Liver (tissue), 9 donors: ENCODE results near the gene RAB3B. TPM values are rescaled to one million over a fixed set of nuclear protein-coding genes. Genes with fewer than 3 reads are reported as not detected.

ENCODE experiments used
- DNase-seq: peaks from one replicate; pipeline ENCODE4 v3.0.0-alpha.2; 2017; ENCODE audit warnings: low spot score
- H3K27ac ChIP-seq, 2 donors: one replicate each; pipeline ENCODE4 v1.7.0; 2013; ENCODE audit warnings: inconsistent platforms in 2 of 2, low read length in 2 of 2, control low read depth in 1 of 2, low read depth in 1 of 2, mild to moderate bottlenecking in 1 of 2
- H3K27me3 ChIP-seq, 4 donors: one replicate each; pipeline versions ENCODE4 v1.6.1 to v1.7.0; 2013; ENCODE audit warnings: low read length in 3 of 4, inconsistent platforms in 1 of 4, mild to moderate bottlenecking in 1 of 4, moderate library complexity in 1 of 4; ENCODE audit not compliant: control insufficient read depth in 4 of 4, insufficient read depth in 4 of 4
- H3K36me3 ChIP-seq, 4 donors: one replicate each; pipeline versions ENCODE4 v1.6.1 to v1.7.0; 2013; ENCODE audit warnings: low read length in 3 of 4, mild to moderate bottlenecking in 3 of 4, low read depth in 1 of 4, moderate library complexity in 1 of 4; ENCODE audit not compliant: control insufficient read depth in 4 of 4, insufficient read depth in 3 of 4
- H3K4me1 ChIP-seq, 4 donors: one replicate each; pipeline versions ENCODE4 v1.6.1 to v1.7.0; 2013; ENCODE audit warnings: low read length in 3 of 4, mild to moderate bottlenecking in 3 of 4, moderate library complexity in 1 of 4; ENCODE audit not compliant: control insufficient read depth in 4 of 4, insufficient read depth in 4 of 4
- H3K4me3 ChIP-seq, 3 donors: one replicate each; pipeline versions ENCODE4 v1.6.1 to v1.7.0; 2013; ENCODE audit warnings: low read length in 3 of 3, control low read depth in 1 of 3, low read depth in 1 of 3, mild to moderate bottlenecking in 1 of 3
- H3K9ac ChIP-seq, 2 donors: one replicate each; pipeline ENCODE4 v1.7.0; 2013; ENCODE audit warnings: low read length in 2 of 2, mild to moderate bottlenecking in 2 of 2, moderate library complexity in 2 of 2, control low read depth in 1 of 2, low read depth in 1 of 2
- H3K9me3 ChIP-seq, 4 donors: one replicate each; pipeline versions ENCODE4 v1.6.1 to v1.7.0; 2013; ENCODE audit warnings: low read length in 3 of 4; ENCODE audit not compliant: control insufficient read depth in 4 of 4
- ATF3 ChIP-seq: IDR thresholded peaks from 2 replicates; pipeline ENCODE4 v1.6.1; 2016; ENCODE audit warnings: antibody characterized with exemption
- FOXA2 ChIP-seq: IDR thresholded peaks from 2 replicates; pipeline ENCODE4 v1.6.1; 2016; ENCODE audit warnings: antibody characterized with exemption
- HNF4A ChIP-seq, 2 donors: conservative IDR thresholded peaks; 2 replicates each; pipeline ENCODE4 v1.6.1; 2016; ENCODE audit warnings: antibody characterized with exemption in 2 of 2, mild to moderate bottlenecking in 2 of 2
- HNF4G ChIP-seq: IDR thresholded peaks from 2 replicates; pipeline ENCODE4 v1.6.1; 2016; ENCODE audit warnings: antibody characterized with exemption
- JUND ChIP-seq, 2 donors: IDR thresholded peaks; 2 replicates each; pipeline ENCODE4 v1.6.1; 2016; ENCODE audit warnings: antibody characterized with exemption in 2 of 2
- NR2F2 ChIP-seq: IDR thresholded peaks from 2 replicates; pipeline ENCODE4 v1.6.1; 2016; ENCODE audit warnings: antibody characterized with exemption
- REST ChIP-seq: IDR thresholded peaks from 2 replicates; pipeline ENCODE4 v1.6.1; 2016; ENCODE audit warnings: antibody characterized with exemption, mild to moderate bottlenecking
- RXRA ChIP-seq, 2 donors: IDR thresholded peaks; 2 replicates each; pipeline ENCODE4 v1.6.1; 2017 to 2018; ENCODE audit warnings: antibody characterized with exemption in 2 of 2, mild to moderate bottlenecking in 1 of 2
- SP1 ChIP-seq: IDR thresholded peaks from 2 replicates; pipeline ENCODE4 v1.6.1; 2018; ENCODE audit warnings: antibody characterized with exemption, mild to moderate bottlenecking
- TAF1 ChIP-seq: conservative IDR thresholded peaks from 2 replicates; pipeline ENCODE4 v1.6.1; 2016; ENCODE audit warnings: antibody characterized with exemption, mild to moderate bottlenecking
- YY1 ChIP-seq: IDR thresholded peaks from 2 replicates; pipeline ENCODE4 v1.6.1; 2016; ENCODE audit warnings: antibody characterized with exemption, mild to moderate bottlenecking
- ZBTB33 ChIP-seq: IDR thresholded peaks from 2 replicates; pipeline ENCODE4 v1.6.1; 2016; ENCODE audit warnings: antibody characterized with exemption
- WGBS: extraction: QIAGEN DNeasy Blood & Tissue Kit; methylation state at CpG from one replicate; pipeline ENCODE4 v1.1.7; 2013; 5-methylcytosine and 5-hydroxymethylcytosine counted together
- polyA plus RNA-seq, 2 donors: library from polyadenylated mRNA; stranded (reverse) in 1 of 2; unstranded in 1 of 2; fragments of 200-250 nt in 1 of 2; fragments of >200 nt in 1 of 2; fragmentation: Nextera tagmentation in 1 of 2; extraction: Ambion mirVana in 1 of 2; gene quantifications; one replicate each; pipeline versions ENCODE4 v1.2.1 to v1.2.3, GENCODE V29; 2013 to 2015
- total RNA-seq, 2 donors: library from RNA; depleted of rRNA; stranded (reverse); fragments of >200 nt; gene quantifications; one replicate each; pipeline ENCODE4 v1.2.3, GENCODE V29; 2014
- donor health status: healthy.
- donor health status: healthy.
- donor health status: healthy.
- donor health status: healthy.
- donor health status: healthy.

Gene RAB3B
- total and polyA plus RNA-seq, 4 donors = 0.17 to 5.4 (median 0.32) TPM

- WGBS = 96% methylated on average over 4 of the region's 4 CpGs
- DNase-seq = no peak
- Histone ChIP-seq H3K4me3 (no peak overlapping the region), H3K9ac (no peak overlapping the region), H3K27ac (no peak overlapping the region), H3K27me3 (peaks cover 0 to 3% (median 1%) of the 10 kb centered on the region in 4 donors), H3K36me3 (no peaks in the 10 kb centered on the region), H3K9me3 (no peaks in the 10 kb centered on the region), H3K4me1 (no peaks in the 10 kb centered on the region)
- TF ChIP-seq JUND (IDR thresholded peaks at IDR 0.05) (no peak), REST (no peak), ATF3 (no peak), ZBTB33 (no peak), HNF4G (no peak), FOXA2 (no peak), RXRA (IDR thresholded peaks at IDR 0.05) (no peak)
Observed at GRCh38 chr1:51901151-51901550, 89.3 kb downstream of the RAB3B start.

GRCh38 chr1:51899022-51899421 is 91.5 kb downstream of the RAB3B start:
- H3K4me1 ChIP-seq = no peaks in the 10 kb centered on the region
- no peaks in the 10 kb centered on the region for H3K9me3 ChIP-seq
- no peak overlapping the region for H3K9ac ChIP-seq
- no peak overlapping the region for H3K4me3 ChIP-seq
- no peak for DNase-seq
- WGBS = 78% methylated on average over 10 of the region's 10 CpGs
- no peaks in the 10 kb centered on the region for H3K36me3 ChIP-seq
- H3K27ac ChIP-seq = no peak overlapping the region
- H3K27me3 ChIP-seq = peaks cover 0 to 3% (median 1%) of the 10 kb centered on the region in 4 donors
- no peak for TF ChIP-seq JUND (IDR thresholded peaks at IDR 0.05)
- no peak for TF ChIP-seq NR2F2

- WGBS = 75% methylated on average over 6 of the region's 6 CpGs
- H3K9me3 ChIP-seq = no peaks in the 10 kb centered on the region
- no peak overlapping the region for H3K27ac ChIP-seq
- H3K9ac ChIP-seq = no peak overlapping the region
- H3K4me3 ChIP-seq = no peak overlapping the region
- H3K27me3 ChIP-seq = peaks cover 0 to 3% (median 1%) of the 10 kb centered on the region in 4 donors
- H3K4me1 ChIP-seq = no peaks in the 10 kb centered on the region
- no peak for TF ChIP-seq FOXA2
- no peak for TF ChIP-seq HNF4A (conservative IDR thresholded peaks at IDR 0.05)
- no peak for TF ChIP-seq ZBTB33
- no peak for TF ChIP-seq SP1
- no peak for TF ChIP-seq JUND (IDR thresholded peaks at IDR 0.05)
- TF ChIP-seq RXRA (IDR thresholded peaks at IDR 0.05) = no peak
- no peak for TF ChIP-seq YY1
- no peak for TF ChIP-seq TAF1
- H3K36me3 ChIP-seq = no peaks in the 10 kb centered on the region
- DNase-seq = no peak
Observed at GRCh38 chr1:51898090-51898734, 92.3 kb downstream of the RAB3B start.
